ENCODE measurements around the gene ZNF148.

DNA sequence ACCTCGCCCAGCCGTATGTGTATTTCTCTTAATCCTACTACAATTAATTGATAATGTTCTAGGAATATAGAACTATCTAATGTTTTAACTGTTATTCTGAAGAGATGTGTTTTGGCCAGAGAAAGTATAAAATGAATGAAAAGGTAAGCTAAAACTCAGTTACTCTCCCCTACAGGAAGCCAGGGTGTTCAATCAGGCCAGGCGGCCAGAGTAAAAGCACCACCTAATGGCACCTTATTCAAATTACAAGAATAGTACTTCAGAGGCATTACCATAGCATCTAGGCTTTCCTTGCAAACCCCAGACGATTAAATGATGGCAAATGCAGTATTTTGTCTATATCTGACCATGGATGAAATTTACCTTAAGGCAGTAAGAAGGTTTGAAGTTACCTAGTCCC lies 172.9 kb downstream of the ZNF148 start:
- TF ChIP-seq POLR2A (IDR thresholded peaks at IDR 0.05) (no peak), EP300 (IDR thresholded peaks at IDR 0.05) (no peak)
- TF ChIP-seq, protein P1, sequence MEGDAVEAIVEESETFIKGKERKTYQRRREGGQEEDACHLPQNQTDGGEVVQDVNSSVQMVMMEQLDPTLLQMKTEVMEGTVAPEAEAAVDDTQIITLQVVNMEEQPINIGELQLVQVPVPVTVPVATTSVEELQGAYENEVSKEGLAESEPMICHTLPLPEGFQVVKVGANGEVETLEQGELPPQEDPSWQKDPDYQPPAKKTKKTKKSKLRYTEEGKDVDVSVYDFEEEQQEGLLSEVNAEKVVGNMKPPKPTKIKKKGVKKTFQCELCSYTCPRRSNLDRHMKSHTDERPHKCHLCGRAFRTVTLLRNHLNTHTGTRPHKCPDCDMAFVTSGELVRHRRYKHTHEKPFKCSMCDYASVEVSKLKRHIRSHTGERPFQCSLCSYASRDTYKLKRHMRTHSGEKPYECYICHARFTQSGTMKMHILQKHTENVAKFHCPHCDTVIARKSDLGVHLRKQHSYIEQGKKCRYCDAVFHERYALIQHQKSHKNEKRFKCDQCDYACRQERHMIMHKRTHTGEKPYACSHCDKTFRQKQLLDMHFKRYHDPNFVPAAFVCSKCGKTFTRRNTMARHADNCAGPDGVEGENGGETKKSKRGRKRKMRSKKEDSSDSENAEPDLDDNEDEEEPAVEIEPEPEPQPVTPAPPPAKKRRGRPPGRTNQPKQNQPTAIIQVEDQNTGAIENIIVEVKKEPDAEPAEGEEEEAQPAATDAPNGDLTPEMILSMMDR (IDR thresholded peaks at IDR 0.05): no peak

All from stomach (tissue), 4 donors.